Measurements from ENCODE around the gene GSPT1.

DNA sequence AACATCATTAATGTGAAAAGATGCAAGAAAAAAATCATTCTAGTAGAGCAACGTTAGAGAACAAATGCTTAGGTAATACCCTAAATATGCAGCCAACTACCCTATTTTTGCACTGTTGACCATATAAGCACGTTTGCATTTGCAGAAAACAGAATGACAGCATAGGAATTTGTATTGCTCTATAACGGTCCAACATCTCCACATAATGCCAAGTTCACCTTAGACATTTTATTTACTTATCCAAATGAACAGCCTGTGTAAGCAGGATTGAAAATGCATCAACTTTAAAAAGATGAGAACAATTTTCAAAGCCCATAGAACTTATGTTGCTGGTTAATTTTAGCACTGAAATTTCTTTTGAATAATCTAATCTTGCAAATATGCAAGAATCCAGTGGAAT is 45.4 kb downstream of the GSPT1 start:
- TF ChIP-seq, protein P1, sequence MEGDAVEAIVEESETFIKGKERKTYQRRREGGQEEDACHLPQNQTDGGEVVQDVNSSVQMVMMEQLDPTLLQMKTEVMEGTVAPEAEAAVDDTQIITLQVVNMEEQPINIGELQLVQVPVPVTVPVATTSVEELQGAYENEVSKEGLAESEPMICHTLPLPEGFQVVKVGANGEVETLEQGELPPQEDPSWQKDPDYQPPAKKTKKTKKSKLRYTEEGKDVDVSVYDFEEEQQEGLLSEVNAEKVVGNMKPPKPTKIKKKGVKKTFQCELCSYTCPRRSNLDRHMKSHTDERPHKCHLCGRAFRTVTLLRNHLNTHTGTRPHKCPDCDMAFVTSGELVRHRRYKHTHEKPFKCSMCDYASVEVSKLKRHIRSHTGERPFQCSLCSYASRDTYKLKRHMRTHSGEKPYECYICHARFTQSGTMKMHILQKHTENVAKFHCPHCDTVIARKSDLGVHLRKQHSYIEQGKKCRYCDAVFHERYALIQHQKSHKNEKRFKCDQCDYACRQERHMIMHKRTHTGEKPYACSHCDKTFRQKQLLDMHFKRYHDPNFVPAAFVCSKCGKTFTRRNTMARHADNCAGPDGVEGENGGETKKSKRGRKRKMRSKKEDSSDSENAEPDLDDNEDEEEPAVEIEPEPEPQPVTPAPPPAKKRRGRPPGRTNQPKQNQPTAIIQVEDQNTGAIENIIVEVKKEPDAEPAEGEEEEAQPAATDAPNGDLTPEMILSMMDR (IDR thresholded peaks at IDR 0.05), result no peak
- no peak for TF ChIP-seq POLR2A (IDR thresholded peaks at IDR 0.05)

Data from body of pancreas (tissue), 4 donors.